SK-N-SH (cell line): ENCODE data around the gene GRK5. TPM values are rescaled to one million over a fixed set of nuclear protein-coding genes. Genes with fewer than 3 reads are reported as not detected.

Source experiments
- CTCF ChIA-PET: fragments of 300-600, 350-600 bp; formaldehyde crosslinking; extraction: SDS; loops from one replicate; lab custom pipeline; 2021; lab: Yijun Ruan, JAX
- POLR2A ChIA-PET: fragments of 350-600 bp; sonication (Branson Sonifier 250); formaldehyde crosslinking; extraction: SDS; loops from one replicate; lab custom pipeline; 2020; ENCODE audit warnings: antibody characterized with exemption, inconsistent platforms; lab: Yijun Ruan, JAX
- DNase-seq: peaks from one replicate; pipeline ENCODE4 v3.0.0; 2012
- H2AFZ ChIP-seq: fragments of 200-600 bp; sonication (generic); 2 replicates; pipeline ENCODE4 v1.8.1; 2016; ENCODE audit warnings: antibody characterized with exemption, mild to moderate bottlenecking, low read depth
- H3F3A ChIP-seq: fragments of 200-600 bp; sonication (generic); replicated peaks from 2 replicates; pipeline ENCODE3; 2016; ENCODE audit warnings: antibody characterized with exemption, mild to moderate bottlenecking; ENCODE audit not compliant: insufficient read depth
- H3K27ac ChIP-seq, 2 experiments: fragments of 200-500 bp in 1 of 2; fragments of 200-600 bp in 1 of 2; sonication (Bioruptor generic) in 1 of 2; sonication (generic), shearing (Covaris generic) in 1 of 2; 2 replicates each; pipeline versions ENCODE4 v1.5.1 to v1.6.1; 2014 to 2016; ENCODE audit warnings: low read depth in 2 of 2, inconsistent platforms in 1 of 2, low read length in 1 of 2, mild to moderate bottlenecking in 1 of 2, mixed read lengths in 1 of 2
- H3K27me3 ChIP-seq: fragments of 200-600 bp; sonication (generic), shearing (Covaris generic); 2 replicates; pipeline ENCODE4 v1.6.1; 2016; ENCODE audit warnings: mixed run types; ENCODE audit not compliant: insufficient read depth
- H3K36me3 ChIP-seq, 2 experiments: fragments of 200-500 bp in 1 of 2; fragments of 200-600 bp in 1 of 2; sonication (Bioruptor generic) in 1 of 2; sonication (generic) in 1 of 2; replicated peaks in 1 of 2; 2 replicates each; pipeline versions ENCODE3 to v1.5.1; 2014 to 2016; ENCODE audit warnings: low read length in 1 of 2, mild to moderate bottlenecking in 1 of 2; ENCODE audit not compliant: insufficient read depth in 2 of 2, control insufficient read depth in 1 of 2
- H3K4me1 ChIP-seq, 2 experiments: fragments of 200-500 bp in 1 of 2; fragments of 200-600 bp in 1 of 2; sonication (Bioruptor generic) in 1 of 2; sonication (generic), shearing (Covaris generic) in 1 of 2; 2 replicates each; pipeline versions ENCODE4 v1.5.1 to v1.6.1; 2014 to 2016; ENCODE audit warnings: low read depth in 1 of 2, low read length in 1 of 2, mixed run types in 1 of 2; ENCODE audit not compliant: insufficient read depth in 2 of 2, control insufficient read depth in 1 of 2
- H3K4me2 ChIP-seq: fragments of 200-600 bp; sonication (generic), shearing (Covaris generic); 2 replicates; pipeline ENCODE4 v1.6.1; 2017; ENCODE audit warnings: mixed run types
- H3K4me3 ChIP-seq, 2 experiments: fragments of 200-500 bp in 1 of 2; fragments of 200-600 bp in 1 of 2; sonication (Bioruptor generic) in 1 of 2; sonication (generic), shearing (Covaris generic) in 1 of 2; 2 replicates each; pipeline versions ENCODE4 v1.5.1 to v1.8.1; 2014 to 2016; ENCODE audit warnings: low read depth in 2 of 2, inconsistent platforms in 1 of 2, low read length in 1 of 2, mild to moderate bottlenecking in 1 of 2, mixed read lengths in 1 of 2, moderate library complexity in 1 of 2
- H3K79me2 ChIP-seq: fragments of 200-600 bp; sonication (generic); 2 replicates; pipeline ENCODE4 v1.8.1; 2017; ENCODE audit warnings: mild to moderate bottlenecking; ENCODE audit not compliant: insufficient read depth
- H3K9ac ChIP-seq: fragments of 200-600 bp; sonication (generic); 2 replicates; pipeline ENCODE4 v1.6.1; 2017; ENCODE audit warnings: mixed run types
- H3K9me2 ChIP-seq: fragments of 200-600 bp; sonication (generic); 2 replicates; pipeline ENCODE4 v1.6.1; 2017; ENCODE audit warnings: mixed run types
- H3K9me3 ChIP-seq: fragments of 200-600 bp; sonication (generic); 2 replicates; pipeline ENCODE4 v1.6.1; 2017; ENCODE audit warnings: mixed run types, mild to moderate bottlenecking, moderate library complexity
- H4K20me1 ChIP-seq: fragments of 200-600 bp; sonication (generic); 2 replicates; pipeline ENCODE4 v1.6.1; 2017; ENCODE audit warnings: mild to moderate bottlenecking, mixed run types; ENCODE audit not compliant: insufficient read depth
- CHD2 ChIP-seq: fragments of 150-350 bp; IDR thresholded peaks from 2 replicates; pipeline ENCODE4 v1.6.1; 2018; ENCODE audit warnings: low read length; ENCODE audit not compliant: partially characterized antibody
- EP300 ChIP-seq, 2 experiments: IDR thresholded peaks; 2 replicates each; pipeline versions ENCODE4 v1.4.0 to v1.6.1; 2012; ENCODE audit warnings: borderline replicate concordance in 1 of 2, low read depth in 1 of 2, low read length in 1 of 2
- FOSL2 ChIP-seq: IDR thresholded peaks from 2 replicates; pipeline ENCODE4 v1.4.0; 2012; ENCODE audit warnings: low read depth, mild to moderate bottlenecking, moderate library complexity, borderline replicate concordance
- FOXM1 ChIP-seq: IDR thresholded peaks from 2 replicates; pipeline ENCODE4 v1.4.0; 2012; ENCODE audit warnings: low read depth, mild to moderate bottlenecking
- GATA2 ChIP-seq: sonication (generic); formaldehyde crosslinking; IDR thresholded peaks from 2 replicates; pipeline ENCODE4 v1.5.0; 2020; ENCODE audit warnings: mild to moderate bottlenecking, missing genetic modification reagents
- JUND ChIP-seq: IDR thresholded peaks from 2 replicates; pipeline ENCODE4 v1.4.0; 2012
- MEF2A ChIP-seq: IDR thresholded peaks from 2 replicates; pipeline ENCODE4 v1.4.0; 2012; ENCODE audit warnings: low read depth, borderline replicate concordance
- POLR2AphosphoS5 ChIP-seq: IDR thresholded peaks from 2 replicates; pipeline ENCODE4 v1.6.1; 2012; ENCODE audit warnings: low read depth, low read length
- RAD21 ChIP-seq: IDR thresholded peaks from 2 replicates; pipeline ENCODE4 v1.6.1; 2012; ENCODE audit warnings: mild to moderate bottlenecking, low read length
- RFX5 ChIP-seq: IDR thresholded peaks from 2 replicates; pipeline ENCODE4 v1.6.1; 2012; ENCODE audit warnings: mild to moderate bottlenecking, improper control_type of control experiment, low read length
- SIN3A ChIP-seq: IDR thresholded peaks from 2 replicates; pipeline ENCODE4 v1.6.1; 2012; ENCODE audit warnings: low read depth, mild to moderate bottlenecking, low read length, moderate library complexity, borderline replicate concordance
- TCF12 ChIP-seq: IDR thresholded peaks from 2 replicates; pipeline ENCODE4 v1.4.0; 2012
- YY1 ChIP-seq: IDR thresholded peaks from 2 replicates; pipeline ENCODE4 v1.4.0; 2012; ENCODE audit warnings: low read depth, mild to moderate bottlenecking
- WGBS: methylation state at CpG from one replicate; pipeline ENCODE4 v1.1.6; 2017; ENCODE audit warnings: low lambda C conversion rate; 5-methylcytosine and 5-hydroxymethylcytosine counted together
- polyA plus RNA-seq, 3 experiments: library from polyadenylated mRNA; depleted of rRNA; stranded (reverse); fragments of >200 nt; gene quantifications; 2 replicates each; pipeline ENCODE4 v1.2.3, GENCODE V29; 2012
- TF ChIP-seq, protein P1 (sequence below): IDR thresholded peaks from 2 replicates; pipeline ENCODE4 v1.4.0; 2012; ENCODE audit warnings: low read depth, borderline replicate concordance
- TF ChIP-seq, protein P2 (sequence below): fragments of 150-350 bp; IDR thresholded peaks from 2 replicates; pipeline ENCODE4 v1.6.1; 2017; ENCODE audit warnings: antibody characterized with exemption, low read length, low read depth, borderline replicate concordance

Gene GRK5
- polyA plus RNA-seq, 1 of the 3 experiments (the other 2 are of a cell fraction) = 12.1 TPM

DNA sequence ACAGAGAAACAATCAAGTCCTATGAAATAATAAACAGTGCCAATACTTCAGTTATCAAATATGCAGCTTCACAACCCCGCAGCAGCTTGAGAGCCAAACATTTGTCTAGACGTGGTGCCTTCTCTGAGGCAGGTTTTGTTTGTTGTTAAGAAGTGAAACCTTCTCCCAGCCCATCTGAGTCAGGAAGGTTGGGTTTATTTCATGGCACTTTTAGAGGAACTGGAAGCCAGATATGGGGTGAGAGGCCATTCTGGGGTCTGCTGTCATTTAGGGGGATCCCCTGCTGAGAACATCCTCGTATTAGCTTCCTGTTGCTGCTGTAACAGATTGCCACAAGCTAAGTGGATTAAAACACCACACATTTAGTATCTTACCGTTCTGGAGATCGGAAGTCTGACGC is 113.6 kb downstream of the GRK5 start:
- TF ChIP-seq MEF2A (no peak), EP300 (IDR thresholded peaks at IDR 0.05; ENCODE audit: borderline replicate concordance in 1 of 2, low read depth in 1 of 2, low read length in 1 of 2) (no peak), FOSL2 (no peak), RFX5 (no peak), CHD2 (no peak), TCF12 (no peak), POLR2AphosphoS5 (no peak), FOXM1 (no peak), JUND (no peak), GATA2 (CRISPR knock-in tag) (no peak), YY1 (no peak), RAD21 (no peak), SIN3A (no peak)
- TF ChIP-seq, protein P1, sequence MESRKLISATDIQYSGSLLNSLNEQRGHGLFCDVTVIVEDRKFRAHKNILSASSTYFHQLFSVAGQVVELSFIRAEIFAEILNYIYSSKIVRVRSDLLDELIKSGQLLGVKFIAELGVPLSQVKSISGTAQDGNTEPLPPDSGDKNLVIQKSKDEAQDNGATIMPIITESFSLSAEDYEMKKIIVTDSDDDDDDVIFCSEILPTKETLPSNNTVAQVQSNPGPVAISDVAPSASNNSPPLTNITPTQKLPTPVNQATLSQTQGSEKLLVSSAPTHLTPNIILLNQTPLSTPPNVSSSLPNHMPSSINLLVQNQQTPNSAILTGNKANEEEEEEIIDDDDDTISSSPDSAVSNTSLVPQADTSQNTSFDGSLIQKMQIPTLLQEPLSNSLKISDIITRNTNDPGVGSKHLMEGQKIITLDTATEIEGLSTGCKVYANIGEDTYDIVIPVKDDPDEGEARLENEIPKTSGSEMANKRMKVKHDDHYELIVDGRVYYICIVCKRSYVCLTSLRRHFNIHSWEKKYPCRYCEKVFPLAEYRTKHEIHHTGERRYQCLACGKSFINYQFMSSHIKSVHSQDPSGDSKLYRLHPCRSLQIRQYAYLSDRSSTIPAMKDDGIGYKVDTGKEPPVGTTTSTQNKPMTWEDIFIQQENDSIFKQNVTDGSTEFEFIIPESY = no peak
- TF ChIP-seq, protein P2, sequence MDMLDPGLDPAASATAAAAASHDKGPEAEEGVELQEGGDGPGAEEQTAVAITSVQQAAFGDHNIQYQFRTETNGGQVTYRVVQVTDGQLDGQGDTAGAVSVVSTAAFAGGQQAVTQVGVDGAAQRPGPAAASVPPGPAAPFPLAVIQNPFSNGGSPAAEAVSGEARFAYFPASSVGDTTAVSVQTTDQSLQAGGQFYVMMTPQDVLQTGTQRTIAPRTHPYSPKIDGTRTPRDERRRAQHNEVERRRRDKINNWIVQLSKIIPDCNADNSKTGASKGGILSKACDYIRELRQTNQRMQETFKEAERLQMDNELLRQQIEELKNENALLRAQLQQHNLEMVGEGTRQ = no peak
- DNase-seq = no peak
- Histone ChIP-seq H3K4me1 (peaks cover 22 to 46% of the 10 kb centered on the region in 2 experiments; a peak in 3 of 4 replicates), H3K9me3 (no peaks in the 10 kb centered on the region), H3F3A (peaks cover 9% of the 10 kb centered on the region), H3K27ac (no peak overlapping the region), H3K9me2 (no peaks in the 10 kb centered on the region), H3K4me3 (no peak overlapping the region), H3K27me3 (no peaks in the 10 kb centered on the region), H3K4me2 (no peak overlapping the region), H4K20me1 (no peaks in the 10 kb centered on the region), H3K79me2 (no peaks in the 10 kb centered on the region), H3K9ac (no peak overlapping the region), H3K36me3 (no peaks in the 10 kb centered on the region), H2AFZ (no peak overlapping the region)
- 83% methylated on average over 3 of the region's 6 CpGs for WGBS
- CTCF ChIA-PET = interaction anchor here (1.3 to 1.6 kb wide), 3 partner anchors 112 to 125 kb away, joined by 4 to 5 read pairs (median 5); partner anchors contain the start of gene GRK5
- POLR2A ChIA-PET = no interaction called here
